ENCODE measurements around the gene DRG1.

Gene DRG1

DNA sequence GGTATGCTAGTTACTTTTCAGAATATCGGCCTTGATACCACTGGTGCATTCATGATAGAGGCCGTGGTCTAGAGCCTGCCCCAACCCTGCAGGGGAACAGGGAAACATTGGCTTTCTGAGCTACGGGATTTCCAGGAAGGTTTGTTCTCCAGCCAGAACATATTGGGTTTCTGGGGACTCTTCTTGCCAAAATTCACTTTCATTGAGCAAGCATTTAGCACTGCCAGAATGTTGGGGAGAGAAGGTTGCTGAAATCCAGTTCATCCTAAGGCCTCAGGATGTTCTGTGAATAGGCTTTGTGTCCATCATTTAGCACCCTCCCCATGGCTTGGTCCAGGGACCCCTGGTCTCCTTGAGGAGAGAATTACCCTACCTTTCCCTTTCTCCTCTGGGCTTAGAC is 36.7 kb downstream of the DRG1 start:
- H3K36me3 Mint-ChIP-seq (ENCODE audit: low read depth): peaks cover 73% of the 10 kb centered on the region

DNA sequence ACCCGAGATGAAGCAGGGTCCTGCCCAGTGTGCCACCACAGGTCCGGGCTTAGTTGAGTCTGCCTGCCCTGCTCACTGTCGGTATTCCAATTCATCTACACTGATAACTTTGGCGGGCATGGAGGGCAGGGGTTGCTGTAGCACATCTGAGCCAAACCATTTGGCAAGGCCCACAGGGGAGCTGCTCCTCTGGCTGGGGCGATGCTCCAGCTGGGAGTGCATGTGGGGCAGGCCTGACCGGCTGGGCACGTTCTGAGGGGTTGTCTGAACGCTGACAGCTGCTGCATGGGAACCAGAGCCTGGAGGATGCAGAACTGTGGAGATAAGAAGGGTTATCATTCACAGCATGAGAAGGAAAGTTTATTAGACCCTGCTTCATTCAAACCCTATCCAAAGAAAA is 40.4 kb downstream of the DRG1 start:
- Mint-ChIP-seq H3K27me3 (ENCODE audit: low read depth, poor library complexity) (no peaks in the 10 kb centered on the region), H3K36me3 (ENCODE audit: low read depth) (peaks cover 74% of the 10 kb centered on the region), H3K27ac (no peak overlapping the region), H3K4me1 (no peaks in the 10 kb centered on the region), H3K4me3 (no peak overlapping the region), H3K9me3 (no peaks in the 10 kb centered on the region)
- TF ChIP-seq CTCF (IDR thresholded peaks at IDR 0.05): no peak
- DNase-seq: no peak

More for the DNA sequence above, 36.7 kb downstream of the DRG1 start:
- Mint-ChIP-seq H3K27me3 (ENCODE audit: low read depth, poor library complexity) (no peaks in the 10 kb centered on the region), H3K27ac (no peak overlapping the region), H3K9me3 (no peaks in the 10 kb centered on the region), H3K4me3 (no peak overlapping the region), H3K4me1 (no peaks in the 10 kb centered on the region)
- no peak for TF ChIP-seq CTCF (IDR thresholded peaks at IDR 0.05)
- DNase-seq: no peak

- Mint-ChIP-seq H3K27ac (peak overlapping the region; percentile 40), H3K36me3 (ENCODE audit: low read depth) (peaks cover 74% of the 10 kb centered on the region), H3K27me3 (ENCODE audit: low read depth, poor library complexity) (no peaks in the 10 kb centered on the region), H3K4me3 (no peak overlapping the region), H3K4me1 (no peaks in the 10 kb centered on the region), H3K9me3 (no peaks in the 10 kb centered on the region)
- TF ChIP-seq CTCF (IDR thresholded peaks at IDR 0.05): no peak
- no peak for DNase-seq
Measured at GRCh38 chr22:31440681-31441080, 41.3 kb downstream of the DRG1 start.

GRCh38 chr22:31441652-31442051 is 42.2 kb downstream of the DRG1 start:
- no peaks in the 10 kb centered on the region for H3K9me3 Mint-ChIP-seq
- no peak overlapping the region for H3K4me3 Mint-ChIP-seq
- peaks cover 76% of the 10 kb centered on the region for H3K36me3 Mint-ChIP-seq (ENCODE audit: low read depth)
- H3K27ac Mint-ChIP-seq: peak overlapping the region; percentile 68
- no peaks in the 10 kb centered on the region for H3K27me3 Mint-ChIP-seq (ENCODE audit: low read depth, poor library complexity)
- H3K4me1 Mint-ChIP-seq: no peaks in the 10 kb centered on the region
- DNase-seq: no peak
- no peak for TF ChIP-seq CTCF (IDR thresholded peaks at IDR 0.05)

GRCh38 chr22:31442768-31443489 is 43.5 kb downstream of the DRG1 start:
- H3K4me3 Mint-ChIP-seq: no peak overlapping the region
- H3K27ac Mint-ChIP-seq: no peak overlapping the region
- H3K36me3 Mint-ChIP-seq (ENCODE audit: low read depth): peaks cover 69% of the 10 kb centered on the region
- no peaks in the 10 kb centered on the region for H3K4me1 Mint-ChIP-seq
- H3K27me3 Mint-ChIP-seq (ENCODE audit: low read depth, poor library complexity): no peaks in the 10 kb centered on the region
- no peak for DNase-seq
- no peaks in the 10 kb centered on the region for H3K9me3 Mint-ChIP-seq
- TF ChIP-seq CTCF (IDR thresholded peaks at IDR 0.05): no peak

GRCh38 chr22:31443516-31443915 is 44.1 kb downstream of the DRG1 start:
- Mint-ChIP-seq H3K27me3 (ENCODE audit: low read depth, poor library complexity) (no peaks in the 10 kb centered on the region), H3K4me3 (no peak overlapping the region), H3K27ac (peak overlapping the region; percentile 42), H3K9me3 (no peaks in the 10 kb centered on the region), H3K36me3 (ENCODE audit: low read depth) (peaks cover 71% of the 10 kb centered on the region), H3K4me1 (no peaks in the 10 kb centered on the region)
- no peak for TF ChIP-seq CTCF (IDR thresholded peaks at IDR 0.05)
- DNase-seq: no peak
